ENCODE results near the gene AIMP1. TPM values are rescaled to one million over a fixed set of nuclear protein-coding genes. Genes with fewer than 3 reads are reported as not detected.

AIMP1 gene
- total and polyA plus RNA-seq, 9 donors: 19.7 to 46.5 (median 39.4) TPM

DNA sequence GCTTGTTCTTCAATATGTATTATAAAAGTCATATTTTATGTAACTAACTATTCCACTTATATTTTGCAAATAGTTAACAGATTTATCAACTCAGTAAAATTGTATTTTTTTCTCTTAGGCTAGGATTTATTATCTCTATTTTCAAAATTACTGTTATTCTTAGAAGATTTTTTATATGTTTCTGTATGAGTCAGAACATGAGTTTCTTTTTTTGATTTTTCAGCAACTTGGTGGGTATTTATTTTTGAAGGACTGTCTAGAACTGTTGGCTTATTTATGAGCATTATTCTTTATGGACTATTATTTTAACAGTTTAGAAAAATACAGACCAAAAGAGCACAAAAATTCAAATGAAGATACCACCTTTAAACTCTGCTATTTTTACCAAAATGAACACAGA, 6.8 kb downstream of the AIMP1 start:
- no peaks in the 10 kb centered on the region for H3K36me3 ChIP-seq
- no peak overlapping the region for H3K27ac ChIP-seq
- no peak for TF ChIP-seq POLR2A (IDR thresholded peaks at IDR 0.05)
- TF ChIP-seq EP300 (IDR thresholded peaks at IDR 0.05): no peak
- TF ChIP-seq, protein P1, sequence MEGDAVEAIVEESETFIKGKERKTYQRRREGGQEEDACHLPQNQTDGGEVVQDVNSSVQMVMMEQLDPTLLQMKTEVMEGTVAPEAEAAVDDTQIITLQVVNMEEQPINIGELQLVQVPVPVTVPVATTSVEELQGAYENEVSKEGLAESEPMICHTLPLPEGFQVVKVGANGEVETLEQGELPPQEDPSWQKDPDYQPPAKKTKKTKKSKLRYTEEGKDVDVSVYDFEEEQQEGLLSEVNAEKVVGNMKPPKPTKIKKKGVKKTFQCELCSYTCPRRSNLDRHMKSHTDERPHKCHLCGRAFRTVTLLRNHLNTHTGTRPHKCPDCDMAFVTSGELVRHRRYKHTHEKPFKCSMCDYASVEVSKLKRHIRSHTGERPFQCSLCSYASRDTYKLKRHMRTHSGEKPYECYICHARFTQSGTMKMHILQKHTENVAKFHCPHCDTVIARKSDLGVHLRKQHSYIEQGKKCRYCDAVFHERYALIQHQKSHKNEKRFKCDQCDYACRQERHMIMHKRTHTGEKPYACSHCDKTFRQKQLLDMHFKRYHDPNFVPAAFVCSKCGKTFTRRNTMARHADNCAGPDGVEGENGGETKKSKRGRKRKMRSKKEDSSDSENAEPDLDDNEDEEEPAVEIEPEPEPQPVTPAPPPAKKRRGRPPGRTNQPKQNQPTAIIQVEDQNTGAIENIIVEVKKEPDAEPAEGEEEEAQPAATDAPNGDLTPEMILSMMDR (IDR thresholded peaks at IDR 0.05): no peak
- H3K4me1 ChIP-seq (ENCODE audit: insufficient read depth): peaks cover 3% of the 10 kb centered on the region
- H3K27me3 ChIP-seq: no peaks in the 10 kb centered on the region
- H3K9me3 ChIP-seq: no peaks in the 10 kb centered on the region
- H3K4me3 ChIP-seq: no peak overlapping the region
- DNase-seq: no peak
- intact Hi-C loops (cut with DNase I): no loop called here

DNA sequence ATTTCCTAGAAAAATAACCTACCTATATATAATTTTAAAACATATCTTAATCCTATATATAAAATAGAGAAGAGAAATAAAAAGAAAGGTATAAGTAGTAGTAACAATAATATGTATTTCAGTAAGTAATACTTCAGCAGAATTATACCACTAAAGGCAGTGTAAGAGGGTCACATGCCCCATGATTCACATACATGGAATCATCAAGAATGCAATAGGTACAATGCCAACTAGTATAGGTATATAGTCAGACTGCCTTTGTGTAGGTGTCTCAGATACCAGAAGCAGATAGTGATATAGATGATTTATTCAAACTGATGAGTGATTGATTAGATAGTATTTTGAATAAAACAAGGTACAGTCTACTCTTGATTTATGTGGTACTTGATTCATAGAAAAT, 9.4 kb downstream of the AIMP1 start:
- no peak for DNase-seq
- TF ChIP-seq POLR2A (IDR thresholded peaks at IDR 0.05): no peak
- Histone ChIP-seq H3K9me3 (no peaks in the 10 kb centered on the region), H3K36me3 (no peaks in the 10 kb centered on the region), H3K27me3 (no peaks in the 10 kb centered on the region), H3K27ac (no peak overlapping the region), H3K4me1 (ENCODE audit: insufficient read depth) (peaks cover 3% of the 10 kb centered on the region), H3K4me3 (no peak overlapping the region)
- intact Hi-C loops (cut with DNase I): no loop called here

DNA sequence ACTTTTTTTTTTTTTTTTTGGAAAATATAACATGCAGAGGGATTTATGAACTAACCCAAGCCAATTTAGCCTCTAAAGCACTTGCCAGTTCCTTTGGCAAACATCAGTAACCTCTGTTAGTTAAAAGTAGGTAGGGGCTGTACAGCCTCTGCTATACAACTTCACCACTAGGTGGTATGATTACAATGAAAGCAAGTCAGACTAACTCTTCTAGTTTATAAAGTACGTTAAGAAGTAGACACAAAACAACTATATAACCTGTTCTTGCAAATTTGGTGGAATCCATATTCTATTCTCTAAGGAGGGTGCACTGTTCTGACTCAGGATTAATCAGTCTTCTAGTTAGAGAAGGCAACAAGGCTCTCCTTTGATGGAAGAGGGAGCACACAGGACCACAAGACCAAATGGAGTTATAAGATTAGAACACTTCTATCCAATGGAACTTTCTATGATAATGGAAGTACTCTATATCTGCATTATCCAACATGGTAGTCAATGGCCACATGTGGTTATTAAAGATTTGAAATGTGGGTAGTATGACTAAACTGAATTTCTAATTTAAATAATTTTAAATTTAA, 12.8 kb downstream of the AIMP1 start:
- WGBS, 3 donors: 11 to 18% (median 16%) methylated on average over 1 of the region's 1 CpG
- no peaks in the 10 kb centered on the region for H3K4me1 ChIP-seq (ENCODE audit: insufficient read depth)
- intact Hi-C loops (cut with DNase I): no loop called here
- TF ChIP-seq POLR2A (IDR thresholded peaks at IDR 0.05) (no peak), EP300 (IDR thresholded peaks at IDR 0.05) (no peak)
- TF ChIP-seq, protein P1 (IDR thresholded peaks at IDR 0.05): no peak
- no peak overlapping the region for H3K4me3 ChIP-seq
- H3K27me3 ChIP-seq: no peaks in the 10 kb centered on the region
- no peaks in the 10 kb centered on the region for H3K9me3 ChIP-seq
- H3K36me3 ChIP-seq: no peaks in the 10 kb centered on the region
- DNase-seq: no peak
- no peak overlapping the region for H3K27ac ChIP-seq

DNA sequence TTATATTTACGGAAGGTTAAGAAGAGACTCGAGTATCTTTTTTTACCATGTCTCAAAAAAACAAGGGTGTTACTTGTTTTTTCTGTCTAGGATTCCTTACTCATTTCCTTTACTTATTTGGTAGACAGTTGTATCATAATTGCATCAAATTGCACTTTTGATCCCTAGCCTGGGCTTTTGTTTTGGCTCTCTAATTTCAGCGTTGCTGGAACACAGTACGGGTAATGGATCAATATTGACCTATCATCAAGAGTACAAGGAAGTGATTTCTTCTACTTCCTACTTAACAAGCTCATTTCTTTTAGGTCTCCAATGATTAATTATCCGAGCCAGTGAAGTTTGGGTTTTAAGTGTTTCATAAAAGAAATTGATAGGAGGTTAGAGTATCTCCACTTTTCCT, 16.8 kb downstream of the AIMP1 start:
- Histone ChIP-seq H3K4me1 (ENCODE audit: insufficient read depth) (no peaks in the 10 kb centered on the region), H3K4me3 (no peak overlapping the region), H3K9me3 (no peaks in the 10 kb centered on the region), H3K36me3 (no peaks in the 10 kb centered on the region), H3K27me3 (no peaks in the 10 kb centered on the region), H3K27ac (no peak overlapping the region)
- no peak for DNase-seq
- WGBS, 3 donors: 92 to 94% (median 94%) methylated on average over 5 of the region's 5 CpGs
- TF ChIP-seq POLR2A (IDR thresholded peaks at IDR 0.05): no peak
- TF ChIP-seq, protein P1 (IDR thresholded peaks at IDR 0.05): no peak
- no peak for TF ChIP-seq EP300 (IDR thresholded peaks at IDR 0.05)
- intact Hi-C loops (cut with DNase I): no loop called here

DNA sequence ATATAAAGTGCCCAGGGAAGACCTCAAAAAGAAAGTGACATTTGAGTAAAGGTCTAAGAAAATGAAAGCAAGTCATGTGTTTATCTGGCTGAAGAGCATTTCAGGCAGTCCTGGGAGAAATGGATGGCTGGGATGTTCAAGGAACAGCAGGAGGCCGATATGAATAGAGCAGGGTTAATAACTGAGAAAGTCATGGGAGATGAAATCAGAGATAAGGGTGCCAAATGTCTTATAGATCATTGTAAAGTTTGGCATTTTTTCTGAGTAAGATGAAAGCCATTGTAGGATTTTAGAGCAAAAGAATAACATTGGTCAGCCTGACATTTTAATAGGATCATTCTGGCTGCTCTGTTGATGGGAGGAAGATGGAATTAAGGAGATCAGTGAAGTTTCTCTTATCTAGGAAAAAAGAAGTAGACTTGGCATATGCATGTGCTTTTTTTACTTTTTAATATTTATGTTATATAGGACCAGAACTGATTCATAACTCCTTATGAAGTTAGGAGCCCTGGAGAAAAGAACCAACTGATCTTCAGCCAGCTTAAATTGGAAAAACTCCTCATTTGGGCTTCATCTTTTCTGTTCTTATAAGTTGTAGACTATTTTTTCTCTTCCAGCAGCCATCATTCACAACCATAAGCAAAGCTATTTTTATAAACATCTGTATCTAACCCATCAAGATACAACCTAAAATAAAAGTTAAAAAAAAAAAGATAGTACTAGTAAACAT, 18.6 kb downstream of the AIMP1 start:
- Histone ChIP-seq H3K36me3 (no peaks in the 10 kb centered on the region), H3K27me3 (no peaks in the 10 kb centered on the region), H3K27ac (no peak overlapping the region), H3K4me1 (ENCODE audit: insufficient read depth) (no peaks in the 10 kb centered on the region), H3K4me3 (no peak overlapping the region), H3K9me3 (no peaks in the 10 kb centered on the region)
- WGBS, 3 donors: 70 to 94% (median 83%) methylated on average over 1 of the region's 1 CpG
- no peak for DNase-seq
- TF ChIP-seq EP300 (IDR thresholded peaks at IDR 0.05): no peak
- TF ChIP-seq, protein P1 (IDR thresholded peaks at IDR 0.05): no peak
- TF ChIP-seq POLR2A (IDR thresholded peaks at IDR 0.05): no peak
- intact Hi-C loops (cut with DNase I): no loop called here

Measured in ovary (tissue), 9 donors.